IPS-18a (cell line): ENCODE data around the gene LXN.

Source experiments
- H3K27ac ChIP-seq: one replicate; pipeline ENCODE4 v1.5.1; 2013; ENCODE audit warnings: low read length
- H3K27me3 ChIP-seq: one replicate; pipeline ENCODE4 v1.6.1; 2013; ENCODE audit warnings: mild to moderate bottlenecking, low read length; ENCODE audit not compliant: control insufficient read depth, insufficient read depth
- H3K36me3 ChIP-seq: one replicate; pipeline ENCODE4 v1.6.1; 2013; ENCODE audit warnings: low read depth, low read length; ENCODE audit not compliant: control insufficient read depth
- H3K4me1 ChIP-seq: one replicate; pipeline ENCODE4 v1.6.1; 2013; ENCODE audit warnings: low read depth, low read length; ENCODE audit not compliant: control insufficient read depth
- H3K4me3 ChIP-seq: one replicate; pipeline ENCODE4 v1.5.1; 2013; ENCODE audit warnings: low read length
- H3K9ac ChIP-seq: one replicate; pipeline ENCODE4 v1.6.1; 2013; ENCODE audit warnings: mild to moderate bottlenecking, low read length, moderate library complexity
- H3K9me3 ChIP-seq: one replicate; pipeline ENCODE4 v1.6.1; 2013; ENCODE audit warnings: low read depth, low read length; ENCODE audit not compliant: control insufficient read depth

LXN gene

DNA sequence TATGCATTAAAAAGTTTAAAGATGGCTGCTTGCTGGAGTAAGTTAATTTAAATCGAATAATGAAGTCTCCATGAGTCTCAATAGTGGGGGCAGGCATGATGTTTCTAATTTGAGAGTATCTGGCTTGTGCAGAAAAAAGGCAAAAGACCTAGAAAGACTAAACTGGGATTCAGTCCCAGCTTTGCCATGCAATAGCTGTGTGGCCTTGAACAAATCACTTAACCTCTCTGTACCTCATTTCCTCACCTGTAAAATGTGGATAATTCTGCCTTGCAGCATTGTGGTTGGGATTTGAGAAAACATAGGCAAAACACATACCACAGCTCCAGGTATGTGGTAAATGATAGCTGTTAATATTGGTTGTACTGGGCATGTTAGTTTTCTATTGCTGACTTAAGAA is 8.6 kb downstream of the LXN start:
- Histone ChIP-seq H3K27ac (no peak overlapping the region), H3K9ac (no peak overlapping the region), H3K36me3 (peaks cover 67% of the 10 kb centered on the region), H3K27me3 (no peaks in the 10 kb centered on the region), H3K9me3 (no peaks in the 10 kb centered on the region), H3K4me3 (no peak overlapping the region), H3K4me1 (no peaks in the 10 kb centered on the region)

DNA sequence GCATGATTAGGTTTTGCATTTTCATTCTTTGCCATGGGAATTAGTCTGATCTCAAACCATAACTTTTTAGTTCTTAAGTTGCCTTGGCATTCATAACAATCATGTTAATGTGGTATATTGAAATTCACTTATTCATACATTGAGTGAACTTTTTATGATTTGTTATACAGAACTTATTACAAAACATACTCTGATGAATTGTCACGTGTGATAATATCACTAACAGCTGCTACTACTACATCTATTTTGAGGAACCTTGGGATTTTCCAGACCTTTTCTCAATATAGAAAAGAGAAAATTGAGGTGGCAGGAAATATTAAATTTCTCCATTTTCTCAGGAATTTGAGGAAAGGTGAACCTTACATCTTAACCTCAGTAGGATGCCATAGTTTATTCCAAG is 9.2 kb downstream of the LXN start:
- H3K27ac ChIP-seq = no peak overlapping the region
- peaks cover 66% of the 10 kb centered on the region for H3K36me3 ChIP-seq
- H3K27me3 ChIP-seq = no peaks in the 10 kb centered on the region
- no peak overlapping the region for H3K9ac ChIP-seq
- H3K4me1 ChIP-seq = no peaks in the 10 kb centered on the region
- H3K9me3 ChIP-seq = no peaks in the 10 kb centered on the region
- no peak overlapping the region for H3K4me3 ChIP-seq

DNA sequence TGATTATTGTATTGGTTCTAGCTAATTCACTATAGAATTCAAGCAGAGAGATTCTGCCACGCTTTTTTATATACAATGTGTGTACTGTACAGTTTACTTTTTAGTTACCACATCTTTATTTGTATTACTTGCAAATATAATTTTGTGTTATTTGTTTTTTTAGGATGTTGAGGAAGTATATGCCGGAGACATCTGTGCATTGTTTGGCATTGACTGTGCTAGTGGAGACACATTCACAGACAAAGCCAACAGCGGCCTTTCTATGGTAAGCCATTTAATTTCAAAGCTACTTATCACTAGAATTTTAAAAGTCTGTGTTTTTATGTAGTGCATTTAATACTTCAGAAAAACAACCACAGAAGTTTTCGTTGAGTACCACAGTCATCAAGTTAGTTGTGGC is 11.7 kb downstream of the LXN start:
- Histone ChIP-seq H3K4me3 (no peak overlapping the region), H3K27me3 (no peaks in the 10 kb centered on the region), H3K4me1 (no peaks in the 10 kb centered on the region), H3K27ac (no peak overlapping the region), H3K9ac (no peak overlapping the region), H3K9me3 (no peaks in the 10 kb centered on the region), H3K36me3 (peaks cover 52% of the 10 kb centered on the region)

DNA sequence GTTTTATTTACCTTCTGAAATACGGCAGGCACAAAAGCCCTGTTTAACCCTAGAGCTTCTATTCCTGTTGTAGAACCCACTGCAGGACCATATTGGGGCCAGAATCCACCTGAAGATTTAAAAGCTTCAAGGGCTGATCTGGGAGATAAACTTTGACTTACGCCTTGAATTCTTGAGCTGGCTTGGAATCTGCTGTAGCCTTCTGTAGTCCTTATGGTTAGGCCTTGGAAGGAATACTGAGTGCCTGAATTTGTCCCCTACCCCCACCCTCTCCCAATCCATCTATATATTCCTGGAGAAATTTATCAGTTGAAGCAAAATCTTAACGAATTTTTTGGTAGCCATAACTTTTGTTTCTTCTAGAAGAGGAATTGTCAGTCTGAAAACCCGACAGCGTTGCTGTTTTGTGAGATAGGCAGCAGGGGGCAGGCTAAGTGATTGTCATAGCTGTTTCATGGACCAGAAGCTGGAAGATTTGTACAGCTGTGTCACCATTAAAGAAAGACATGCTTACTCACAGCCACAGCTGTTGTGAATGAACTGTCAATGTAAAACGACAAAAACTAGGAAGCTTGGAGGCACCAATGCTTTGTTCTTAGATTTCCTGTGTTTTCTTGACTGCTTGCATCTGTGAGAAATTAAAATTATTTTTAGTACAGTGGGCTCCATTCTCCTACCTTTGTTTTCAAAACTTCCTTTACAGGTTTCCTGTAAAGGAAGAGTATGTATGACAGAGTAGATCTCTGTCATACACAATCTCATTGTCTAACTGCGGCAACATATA is 12.8 kb downstream of the LXN start:
- Histone ChIP-seq H3K36me3 (peaks cover 46% of the 10 kb centered on the region), H3K27me3 (no peaks in the 10 kb centered on the region), H3K9ac (no peak overlapping the region), H3K4me1 (no peaks in the 10 kb centered on the region), H3K9me3 (no peaks in the 10 kb centered on the region), H3K4me3 (no peak overlapping the region), H3K27ac (no peak overlapping the region)

DNA sequence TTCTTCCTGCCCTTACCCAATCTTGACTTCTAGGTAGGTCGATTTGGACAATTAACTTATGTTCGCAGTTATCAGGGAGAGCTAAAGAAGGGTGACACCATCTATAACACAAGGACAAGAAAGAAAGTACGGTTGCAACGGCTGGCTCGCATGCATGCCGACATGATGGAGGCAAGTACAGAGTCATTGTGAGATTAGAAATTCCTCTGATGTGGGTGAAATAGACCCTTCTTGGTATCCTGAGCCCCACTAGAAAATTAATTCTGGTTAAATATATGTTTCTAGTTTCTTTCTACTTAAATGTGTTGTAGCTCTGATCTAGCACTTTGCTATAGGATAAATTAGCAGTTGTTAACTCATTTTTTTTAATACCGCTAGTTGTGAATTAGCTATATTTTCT is 13.6 kb downstream of the LXN start:
- no peaks in the 10 kb centered on the region for H3K9me3 ChIP-seq
- H3K9ac ChIP-seq = no peak overlapping the region
- no peak overlapping the region for H3K4me3 ChIP-seq
- no peaks in the 10 kb centered on the region for H3K4me1 ChIP-seq
- peaks cover 42% of the 10 kb centered on the region for H3K36me3 ChIP-seq
- H3K27me3 ChIP-seq = no peaks in the 10 kb centered on the region
- H3K27ac ChIP-seq = no peak overlapping the region

DNA sequence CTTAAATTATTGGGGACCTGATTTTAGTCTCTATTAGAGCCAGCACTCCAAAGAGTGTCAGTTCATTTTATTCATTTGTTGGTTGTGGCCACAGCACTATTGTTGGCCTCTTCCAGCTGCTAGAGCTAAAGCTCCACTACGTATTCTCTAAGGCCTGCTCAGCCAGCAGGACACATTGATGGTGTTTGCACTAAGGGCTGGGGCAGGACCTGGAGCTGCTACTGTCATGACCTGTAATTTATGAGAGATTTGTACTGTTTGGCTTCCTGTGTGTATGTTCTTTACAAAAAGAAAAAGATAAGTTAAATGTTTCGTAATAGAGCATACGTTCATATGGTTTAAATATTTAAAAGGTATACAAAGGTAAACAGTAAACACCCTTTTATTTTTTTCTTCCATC is 20.0 kb downstream of the LXN start:
- H3K9me3 ChIP-seq = no peaks in the 10 kb centered on the region
- no peak overlapping the region for H3K27ac ChIP-seq
- no peaks in the 10 kb centered on the region for H3K27me3 ChIP-seq
- no peak overlapping the region for H3K4me3 ChIP-seq
- H3K4me1 ChIP-seq = no peaks in the 10 kb centered on the region
- no peak overlapping the region for H3K9ac ChIP-seq
- peaks cover 53% of the 10 kb centered on the region for H3K36me3 ChIP-seq

DNA sequence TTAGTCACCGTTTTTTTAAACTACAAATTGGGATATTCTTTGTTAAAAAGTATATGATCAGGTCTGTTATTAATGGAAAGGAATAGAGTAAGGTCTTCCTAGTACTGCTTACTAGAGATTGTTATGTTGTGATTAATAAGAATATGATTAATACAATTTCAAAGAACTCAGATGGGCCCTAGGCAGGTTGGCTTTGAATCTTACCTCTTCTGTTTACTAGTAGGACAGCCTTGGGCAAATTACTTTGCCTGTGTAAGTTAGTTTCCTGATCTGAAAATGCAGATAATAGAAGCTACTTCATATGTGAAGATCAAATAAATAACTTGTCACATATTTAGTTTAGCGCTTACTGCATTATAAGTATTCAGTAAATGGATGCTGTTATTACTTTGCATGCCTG is 21.3 kb downstream of the LXN start:
- Histone ChIP-seq H3K9me3 (no peaks in the 10 kb centered on the region), H3K36me3 (peaks cover 59% of the 10 kb centered on the region), H3K4me1 (no peaks in the 10 kb centered on the region), H3K4me3 (no peak overlapping the region), H3K9ac (no peak overlapping the region), H3K27ac (no peak overlapping the region), H3K27me3 (no peaks in the 10 kb centered on the region)

DNA sequence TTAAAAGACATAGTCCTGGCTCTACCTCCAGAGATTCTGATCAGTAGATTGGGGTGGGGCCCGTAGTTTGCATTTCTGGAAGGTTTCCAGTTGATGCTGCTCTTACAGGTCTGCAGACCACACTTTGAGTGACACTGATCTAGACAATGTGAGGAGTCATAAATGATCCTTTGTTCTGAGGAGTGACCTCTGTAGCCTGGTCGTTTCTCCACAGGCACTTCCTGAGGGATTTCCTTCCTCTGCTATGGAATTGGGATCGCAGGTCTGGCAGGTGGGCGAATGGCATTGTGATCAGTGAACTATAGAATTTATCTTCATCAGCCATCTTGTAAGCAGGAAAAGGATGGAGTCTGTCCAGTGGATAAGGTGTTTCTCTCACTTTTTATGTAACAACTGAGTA is 22.7 kb downstream of the LXN start:
- H3K27me3 ChIP-seq = no peaks in the 10 kb centered on the region
- no peaks in the 10 kb centered on the region for H3K9me3 ChIP-seq
- no peak overlapping the region for H3K9ac ChIP-seq
- no peak overlapping the region for H3K4me3 ChIP-seq
- H3K27ac ChIP-seq = no peak overlapping the region
- peaks cover 57% of the 10 kb centered on the region for H3K36me3 ChIP-seq
- H3K4me1 ChIP-seq = peaks cover 3% of the 10 kb centered on the region

DNA sequence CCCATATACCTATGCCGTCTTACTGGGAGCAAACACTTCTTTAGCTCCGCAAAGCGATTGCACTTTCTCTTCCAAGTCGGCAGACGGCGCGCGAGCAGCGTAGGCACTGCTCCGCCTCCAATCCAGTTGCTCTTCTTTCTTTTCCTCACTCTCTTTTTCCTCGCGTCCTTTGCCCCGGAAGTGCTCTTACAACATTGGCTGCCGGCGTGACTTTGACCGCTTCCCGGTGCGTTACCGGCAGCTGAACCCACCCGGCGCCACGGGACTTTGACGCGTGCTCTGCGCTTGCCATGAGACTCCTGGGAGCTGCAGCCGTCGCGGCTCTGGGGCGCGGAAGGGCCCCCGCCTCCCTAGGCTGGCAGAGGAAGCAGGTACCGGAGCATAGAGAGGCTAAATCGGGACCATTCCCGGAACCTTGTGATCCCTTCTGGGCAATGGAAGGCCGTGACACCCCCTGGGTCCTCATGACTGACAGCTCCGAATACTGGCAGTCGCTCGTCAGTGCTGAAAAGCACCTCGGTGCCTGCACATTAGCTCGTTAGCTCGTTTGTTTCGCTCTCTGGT is 28.0 kb downstream of the LXN start, which contains the start of gene GFM1:
GFM1 (plus strand) TSS at position 183 of the 564 bp plus-strand sequence; CDS start at position 291, 108 bp downstream.
- Histone ChIP-seq H3K27me3 (no peaks in the 10 kb centered on the region), H3K9ac (peak within 1 kb of the TSS; percentile 80), H3K9me3 (no peaks in the 10 kb centered on the region), H3K4me1 (peaks cover 3% of the 10 kb centered on the region), H3K4me3 (peak within 1 kb of the TSS; percentile 100), H3K36me3 (peaks cover 22% of the 10 kb centered on the region), H3K27ac (peak within 1 kb of the TSS; percentile 30)

DNA sequence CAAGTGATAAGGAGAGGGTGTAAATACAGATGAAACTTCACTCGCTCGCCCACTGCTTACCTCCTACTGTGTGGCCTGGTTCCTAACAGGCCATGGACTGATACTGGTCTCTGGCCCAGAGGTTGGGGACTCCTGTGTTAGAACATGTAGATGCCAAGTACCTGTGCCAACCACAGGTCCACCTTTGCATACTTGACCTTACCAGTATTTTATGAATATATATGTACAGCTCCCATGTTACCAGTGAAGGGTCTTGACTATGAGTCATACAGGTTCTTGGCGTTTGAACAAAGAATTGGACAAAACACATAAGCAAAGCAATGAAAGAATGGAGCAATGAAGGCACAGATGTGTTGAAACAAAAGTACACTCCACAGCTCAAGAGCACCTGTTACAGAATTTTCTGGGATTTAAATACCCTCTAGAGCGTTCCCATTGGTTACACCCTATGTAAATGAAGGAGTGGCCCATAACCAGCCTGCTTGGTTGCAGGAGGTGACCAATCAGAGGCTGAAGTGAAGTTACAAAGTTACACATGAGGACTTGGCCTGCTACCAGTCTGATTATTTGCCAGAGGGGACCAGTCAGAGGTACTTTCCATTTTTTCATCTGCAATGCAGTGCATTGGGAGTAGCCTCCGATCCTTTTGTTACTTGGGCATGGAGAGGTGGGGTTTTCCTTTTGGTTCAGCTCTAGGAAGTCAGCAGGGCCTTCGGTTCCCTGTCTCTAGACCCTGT is 29.8 kb downstream of the LXN start:
- no peak overlapping the region for H3K9ac ChIP-seq
- H3K27me3 ChIP-seq = no peaks in the 10 kb centered on the region
- peaks cover 14% of the 10 kb centered on the region for H3K36me3 ChIP-seq
- no peak overlapping the region for H3K4me3 ChIP-seq
- peaks cover 3% of the 10 kb centered on the region for H3K4me1 ChIP-seq
- H3K27ac ChIP-seq = no peak overlapping the region
- H3K9me3 ChIP-seq = no peaks in the 10 kb centered on the region

DNA sequence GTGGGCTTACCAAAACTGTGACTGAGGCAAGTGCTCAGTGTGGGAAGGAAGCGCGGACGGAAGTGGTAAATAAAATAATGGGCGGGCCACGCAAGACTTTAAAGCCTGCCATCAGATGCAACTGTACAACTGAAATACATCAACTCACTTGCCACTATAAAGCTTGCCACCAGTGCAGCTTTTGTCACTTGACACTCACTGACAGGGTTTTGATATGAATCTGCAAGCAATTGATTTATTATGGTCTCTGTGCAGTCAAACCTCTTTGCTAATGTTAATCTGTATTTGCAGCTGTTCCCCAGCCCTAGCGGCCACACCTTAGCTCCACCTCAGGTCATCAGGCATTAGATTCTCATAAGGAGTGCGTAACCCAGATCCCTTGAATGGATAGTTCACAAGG is 30.4 kb downstream of the LXN start:
- Histone ChIP-seq H3K36me3 (peaks cover 8% of the 10 kb centered on the region), H3K27me3 (no peaks in the 10 kb centered on the region), H3K4me3 (no peak overlapping the region), H3K9me3 (no peaks in the 10 kb centered on the region), H3K9ac (no peak overlapping the region), H3K4me1 (peaks cover 3% of the 10 kb centered on the region), H3K27ac (no peak overlapping the region)
